Measurements from ENCODE around the gene KASH5.

The KASH5 gene

GRCh38 chr19:49347835-49348234, 40.2 kb upstream of the KASH5 start:
- Histone ChIP-seq H3K9me2 (ENCODE audit: low read depth, low read length) (no peaks in the 10 kb centered on the region), H2AFZ (ENCODE audit: low read length) (no peak overlapping the region; the same call in 1 of the 2 replicates), H3K79me2 (ENCODE audit: insufficient read depth, low read length) (no peaks in the 10 kb centered on the region), H3K36me3 (ENCODE audit: insufficient read depth, low read length) (no peaks in the 10 kb centered on the region; the same call in 1 of the 2 replicates), H3K4me2 (ENCODE audit: low read length) (no peak overlapping the region), H3K9ac (ENCODE audit: low read length) (no peak overlapping the region), H4K20me1 (ENCODE audit: insufficient read depth, low read length) (no peaks in the 10 kb centered on the region), H3K4me3 (ENCODE audit: low read depth, low read length, poor library complexity, severe bottlenecking) (no peak overlapping the region), H3K27ac (ENCODE audit: low read depth, low read length, poor library complexity, severe bottlenecking) (peak overlapping the region; percentile 50), H3F3A (ENCODE audit: insufficient read depth, low read length) (no peaks in the 10 kb centered on the region), H3K9me3 (ENCODE audit: low read length) (no peaks in the 10 kb centered on the region), H3K27me3 (ENCODE audit: insufficient read depth, low read length) (no peaks in the 10 kb centered on the region), H3K4me1 (ENCODE audit: insufficient read depth, low read length, severe bottlenecking) (peaks cover 9% of the 10 kb centered on the region)
- no peak for TF ChIP-seq EZH2 (IDR thresholded peaks at IDR 0.05; ENCODE audit: borderline replicate concordance, low read length)
- no peak for TF ChIP-seq CTCF (IDR thresholded peaks at IDR 0.05; ENCODE audit: low read length)

- no peaks in the 10 kb centered on the region for H3K9me2 ChIP-seq (ENCODE audit: low read depth, low read length)
- no peaks in the 10 kb centered on the region for H3K27me3 ChIP-seq (ENCODE audit: insufficient read depth, low read length)
- H3K27ac ChIP-seq (ENCODE audit: low read depth, low read length, poor library complexity, severe bottlenecking), result peak overlapping the region; percentile 50
- no peaks in the 10 kb centered on the region for H3K79me2 ChIP-seq (ENCODE audit: insufficient read depth, low read length)
- H3K4me1 ChIP-seq (ENCODE audit: insufficient read depth, low read length, severe bottlenecking), result peaks cover 15% of the 10 kb centered on the region
- no peaks in the 10 kb centered on the region for H3K9me3 ChIP-seq (ENCODE audit: low read length)
- H3F3A ChIP-seq (ENCODE audit: insufficient read depth, low read length), result no peaks in the 10 kb centered on the region
- H3K9ac ChIP-seq (ENCODE audit: low read length), result no peak overlapping the region
- H3K4me2 ChIP-seq (ENCODE audit: low read length), result peak overlapping the region; percentile 24; the same call in 1 of the 2 replicates
- TF ChIP-seq EZH2 (IDR thresholded peaks at IDR 0.05; ENCODE audit: borderline replicate concordance, low read length) (no peak), CTCF (IDR thresholded peaks at IDR 0.05; ENCODE audit: low read length) (no peak)
- H3K36me3 ChIP-seq (ENCODE audit: insufficient read depth, low read length), result no peaks in the 10 kb centered on the region; the same call in 1 of the 2 replicates
- no peaks in the 10 kb centered on the region for H4K20me1 ChIP-seq (ENCODE audit: insufficient read depth, low read length)
- no peak overlapping the region; the same call in 1 of the 2 replicates for H2AFZ ChIP-seq (ENCODE audit: low read length)
- H3K4me3 ChIP-seq (ENCODE audit: low read depth, low read length, poor library complexity, severe bottlenecking), result no peak overlapping the region
These were observed 39.5 kb upstream of the KASH5 start for GRCh38 chr19:49348305-49349189.

- Histone ChIP-seq H4K20me1 (ENCODE audit: insufficient read depth, low read length) (no peaks in the 10 kb centered on the region), H3K4me3 (ENCODE audit: low read depth, low read length, poor library complexity, severe bottlenecking) (no peak overlapping the region), H3K36me3 (ENCODE audit: insufficient read depth, low read length) (no peaks in the 10 kb centered on the region; the same call in 1 of the 2 replicates), H3F3A (ENCODE audit: insufficient read depth, low read length) (no peaks in the 10 kb centered on the region), H3K4me1 (ENCODE audit: insufficient read depth, low read length, severe bottlenecking) (peaks cover 16% of the 10 kb centered on the region), H3K9me2 (ENCODE audit: low read depth, low read length) (no peaks in the 10 kb centered on the region), H3K9ac (ENCODE audit: low read length) (no peak overlapping the region), H3K27ac (ENCODE audit: low read depth, low read length, poor library complexity, severe bottlenecking) (no peak overlapping the region), H3K27me3 (ENCODE audit: insufficient read depth, low read length) (no peaks in the 10 kb centered on the region), H3K9me3 (ENCODE audit: low read length) (no peaks in the 10 kb centered on the region), H2AFZ (ENCODE audit: low read length) (no peak overlapping the region), H3K4me2 (ENCODE audit: low read length) (no peak overlapping the region), H3K79me2 (ENCODE audit: insufficient read depth, low read length) (no peaks in the 10 kb centered on the region)
- no peak for TF ChIP-seq CTCF (IDR thresholded peaks at IDR 0.05; ENCODE audit: low read length)
- no peak for TF ChIP-seq EZH2 (IDR thresholded peaks at IDR 0.05; ENCODE audit: borderline replicate concordance, low read length)
These were observed 38.5 kb upstream of the KASH5 start for GRCh38 chr19:49349567-49349966.
